ENCODE data around the gene VEGFD.

- TF ChIP-seq, protein P1, sequence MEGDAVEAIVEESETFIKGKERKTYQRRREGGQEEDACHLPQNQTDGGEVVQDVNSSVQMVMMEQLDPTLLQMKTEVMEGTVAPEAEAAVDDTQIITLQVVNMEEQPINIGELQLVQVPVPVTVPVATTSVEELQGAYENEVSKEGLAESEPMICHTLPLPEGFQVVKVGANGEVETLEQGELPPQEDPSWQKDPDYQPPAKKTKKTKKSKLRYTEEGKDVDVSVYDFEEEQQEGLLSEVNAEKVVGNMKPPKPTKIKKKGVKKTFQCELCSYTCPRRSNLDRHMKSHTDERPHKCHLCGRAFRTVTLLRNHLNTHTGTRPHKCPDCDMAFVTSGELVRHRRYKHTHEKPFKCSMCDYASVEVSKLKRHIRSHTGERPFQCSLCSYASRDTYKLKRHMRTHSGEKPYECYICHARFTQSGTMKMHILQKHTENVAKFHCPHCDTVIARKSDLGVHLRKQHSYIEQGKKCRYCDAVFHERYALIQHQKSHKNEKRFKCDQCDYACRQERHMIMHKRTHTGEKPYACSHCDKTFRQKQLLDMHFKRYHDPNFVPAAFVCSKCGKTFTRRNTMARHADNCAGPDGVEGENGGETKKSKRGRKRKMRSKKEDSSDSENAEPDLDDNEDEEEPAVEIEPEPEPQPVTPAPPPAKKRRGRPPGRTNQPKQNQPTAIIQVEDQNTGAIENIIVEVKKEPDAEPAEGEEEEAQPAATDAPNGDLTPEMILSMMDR (IDR thresholded peaks at IDR 0.05; ENCODE audit: extremely low read depth in 1 of 2, insufficient read depth in 1 of 2, low read depth in 1 of 2, low read length in 2 of 2): no peak
- TF ChIP-seq POLR2A (IDR thresholded peaks at IDR 0.05; ENCODE audit: low read depth, low read length) (no peak), EZH2 (IDR thresholded peaks at IDR 0.05; ENCODE audit: borderline replicate concordance, low read depth, low read length, severe bottlenecking) (no peak), GATA2 (IDR thresholded peaks at IDR 0.05; ENCODE audit: insufficient read depth, insufficient read length, low read depth, low read length) (no peak), JUN (IDR thresholded peaks at IDR 0.05; ENCODE audit: borderline replicate concordance, insufficient read depth, insufficient read length, low read depth) (no peak), POLR2AphosphoS5 (IDR thresholded peaks at IDR 0.05; ENCODE audit: insufficient read depth, low read depth, low read length) (no peak)
Measured at GRCh38 chrX:15336023-15336413, 48.2 kb downstream of the VEGFD start.
